Peyer's patch (tissue), 4 donors: ENCODE measurements around the gene LGALS12.

Experiments used
- CTCF ChIP-seq, 6 experiments: fragments of 450-650 bp in 4 of 6; fragments of 200-600 bp in 2 of 6; sonication (generic) in 1 of 6; IDR thresholded peaks; one replicate each; pipeline ENCODE4 v1.5.1; 2017 to 2019; ENCODE audit warnings: antibody characterized with exemption in 6 of 6, mild to moderate bottlenecking in 3 of 6, moderate library complexity in 1 of 6
- POLR2A ChIP-seq, 2 donors: fragments of 450-650 bp; IDR thresholded peaks; one replicate each; pipeline ENCODE4 v1.5.1; 2017; ENCODE audit warnings: antibody characterized with exemption in 2 of 2, mild to moderate bottlenecking in 2 of 2, moderate library complexity in 2 of 2

DNA sequence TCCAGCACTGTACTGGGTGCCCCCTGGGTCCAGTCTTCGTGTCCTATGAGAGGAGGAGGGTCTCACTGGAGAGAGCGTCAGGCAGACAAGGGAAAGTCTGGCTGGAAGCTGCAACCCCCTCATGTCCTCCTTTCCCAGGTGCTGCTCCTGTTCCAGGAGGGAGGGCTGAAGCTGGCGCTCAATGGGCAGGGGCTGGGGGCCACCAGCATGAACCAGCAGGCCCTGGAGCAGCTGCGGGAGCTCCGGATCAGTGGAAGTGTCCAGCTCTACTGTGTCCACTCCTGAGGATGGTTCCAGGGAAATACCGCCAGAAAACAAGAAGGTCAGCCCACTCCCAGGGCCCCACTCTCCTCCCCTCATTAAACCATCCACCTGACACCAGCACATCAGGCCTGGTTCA is 10.2 kb downstream of the LGALS12 start:
- TF ChIP-seq CTCF (IDR thresholded peaks at IDR 0.05) (no peak), POLR2A (IDR thresholded peaks at IDR 0.05) (no peak)
